ENCODE data around the gene OR2V1. TPM values are rescaled to one million over a fixed set of nuclear protein-coding genes. Genes with fewer than 3 reads are reported as not detected.
A peak's percentile ranks its signal among the peaks of the same experiment; 100 is the strongest.

The OR2V1 gene
- polyA plus RNA-seq, 1 donor (not counting 4 experiments of a cell fraction or from before 2014, with no cell fraction given), result not detected

- peaks cover 4% of the 10 kb centered on the region for H3K27me3 ChIP-seq (ENCODE audit: control insufficient read depth, extremely low read depth, insufficient read depth, low read length)
- no peak overlapping the region for H3K27ac ChIP-seq (ENCODE audit: control insufficient read depth, insufficient read depth, low read length)
- H3K79me2 ChIP-seq (ENCODE audit: control insufficient read depth, insufficient read depth, low read length), result no peaks in the 10 kb centered on the region
- DNase-seq (ENCODE audit: low read depth, low spot score) (no peak), FAIRE-seq (no peak)
- H3K9me3 ChIP-seq (ENCODE audit: control insufficient read depth, low read depth, low read length), result no peaks in the 10 kb centered on the region
- TF ChIP-seq CTCF (optimal IDR thresholded peaks at IDR 0.05 in 1 of 3, IDR thresholded peaks at IDR 0.05 in 1 of 3, conservative IDR thresholded peaks at IDR 0.05 in 1 of 3; ENCODE audit: extremely low read depth in 1 of 3, insufficient read depth in 2 of 3, low read length in 3 of 3) (no peak), EZH2 (IDR thresholded peaks at IDR 0.05; ENCODE audit: low read length) (no peak)
- H2AFZ ChIP-seq (ENCODE audit: control insufficient read depth, low read length), result no peak overlapping the region
- H3K4me1 ChIP-seq (ENCODE audit: control insufficient read depth, extremely low read depth, insufficient read depth, low read length), result peaks cover 5% of the 10 kb centered on the region
- dilution Hi-C loops (cut with MboI; ENCODE audit: extremely low pct_ligation_motif_present, low sequenced_read_pairs), result no loop called here
- H3K9me1 ChIP-seq (ENCODE audit: control insufficient read depth, extremely low read depth, insufficient read depth, low read length), result no peaks in the 10 kb centered on the region
- H3K4me3 ChIP-seq (ENCODE audit: control insufficient read depth in 2 of 3, extremely low read depth in 1 of 3, insufficient read depth in 2 of 3, low read depth in 1 of 3, low read length in 3 of 3), result no peak overlapping the region
- no peaks in the 10 kb centered on the region for H4K20me1 ChIP-seq (ENCODE audit: control insufficient read depth, extremely low read depth, insufficient read depth, low read length)
- no peak overlapping the region for H3K9ac ChIP-seq (ENCODE audit: control insufficient read depth, extremely low read depth, insufficient read depth, low read length)
- H3K36me3 ChIP-seq (ENCODE audit: control insufficient read depth in 2 of 2, extremely low read depth in 1 of 2, insufficient read depth in 2 of 2, low read length in 2 of 2), result no peaks in the 10 kb centered on the region
- no peak overlapping the region for H3K4me2 ChIP-seq (ENCODE audit: control insufficient read depth, extremely low read depth, insufficient read depth, low read depth, low read length)
Observed at GRCh38 chr5:181134259-181134658, 3.3 kb upstream of the OR2V1 start.

GRCh38 chr5:181133610-181134231 lies 2.8 kb upstream of the OR2V1 start:
- no peaks in the 10 kb centered on the region for H3K9me3 ChIP-seq (ENCODE audit: control insufficient read depth, low read depth, low read length)
- H3K36me3 ChIP-seq (ENCODE audit: control insufficient read depth in 2 of 2, extremely low read depth in 1 of 2, insufficient read depth in 2 of 2, low read length in 2 of 2), result no peaks in the 10 kb centered on the region
- TF ChIP-seq CTCF (optimal IDR thresholded peaks at IDR 0.05 in 1 of 3, IDR thresholded peaks at IDR 0.05 in 1 of 3, conservative IDR thresholded peaks at IDR 0.05 in 1 of 3; ENCODE audit: extremely low read depth in 1 of 3, insufficient read depth in 2 of 3, low read length in 3 of 3) (no peak), EZH2 (IDR thresholded peaks at IDR 0.05; ENCODE audit: low read length) (no peak)
- peaks cover 6% of the 10 kb centered on the region for H3K27me3 ChIP-seq (ENCODE audit: control insufficient read depth, extremely low read depth, insufficient read depth, low read length)
- H4K20me1 ChIP-seq (ENCODE audit: control insufficient read depth, extremely low read depth, insufficient read depth, low read length), result no peaks in the 10 kb centered on the region
- peaks cover 5% of the 10 kb centered on the region for H3K4me1 ChIP-seq (ENCODE audit: control insufficient read depth, extremely low read depth, insufficient read depth, low read length)
- FAIRE-seq (no peak), DNase-seq (ENCODE audit: low read depth, low spot score) (peak; percentile 25)
- no peak overlapping the region for H2AFZ ChIP-seq (ENCODE audit: control insufficient read depth, low read length)
- H3K9me1 ChIP-seq (ENCODE audit: control insufficient read depth, extremely low read depth, insufficient read depth, low read length), result no peaks in the 10 kb centered on the region
- dilution Hi-C loops (cut with MboI; ENCODE audit: extremely low pct_ligation_motif_present, low sequenced_read_pairs), result no loop called here
- no peak overlapping the region for H3K4me3 ChIP-seq (ENCODE audit: control insufficient read depth in 2 of 3, extremely low read depth in 1 of 3, insufficient read depth in 2 of 3, low read depth in 1 of 3, low read length in 3 of 3)
- no peak overlapping the region for H3K4me2 ChIP-seq (ENCODE audit: control insufficient read depth, extremely low read depth, insufficient read depth, low read depth, low read length)
- no peaks in the 10 kb centered on the region for H3K79me2 ChIP-seq (ENCODE audit: control insufficient read depth, insufficient read depth, low read length)
- H3K27ac ChIP-seq (ENCODE audit: control insufficient read depth, insufficient read depth, low read length), result no peak overlapping the region
- no peak overlapping the region for H3K9ac ChIP-seq (ENCODE audit: control insufficient read depth, extremely low read depth, insufficient read depth, low read length)

All from keratinocyte (primary cell).